Breast epithelium (tissue), 3 donors: ENCODE results near the gene C20orf144.

ENCODE experiments used
- POLR2A ChIP-seq: fragments of 450-650 bp; IDR thresholded peaks from one replicate; pipeline ENCODE4 v1.6.1; 2016; ENCODE audit warnings: antibody characterized with exemption, mild to moderate bottlenecking, moderate library complexity
- POLR2AphosphoS5 ChIP-seq, 3 donors: sonication (generic); formaldehyde crosslinking; IDR thresholded peaks; one replicate each; pipeline ENCODE4 v1.6.1; 2017; ENCODE audit warnings: antibody characterized with exemption in 3 of 3

DNA sequence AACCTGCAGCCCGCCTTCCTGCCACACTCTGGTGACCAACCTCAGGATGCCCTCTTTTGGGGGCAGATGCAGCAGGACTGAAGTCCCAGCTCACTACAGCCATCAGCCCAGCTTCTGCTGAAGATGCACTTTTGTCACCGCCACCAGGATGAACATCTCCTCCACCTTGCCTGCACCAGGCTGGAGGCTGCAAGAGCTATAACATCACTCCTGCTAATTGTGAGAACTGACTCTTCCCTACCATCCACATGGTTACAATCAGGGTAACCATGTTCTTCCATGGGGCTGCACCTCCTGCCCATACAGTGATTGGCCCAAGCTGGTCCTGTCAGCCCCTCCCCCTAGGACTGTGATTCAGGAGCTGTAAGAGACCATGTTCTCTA, 2.6 kb downstream of the C20orf144 start:
- no peak for TF ChIP-seq POLR2A
- TF ChIP-seq POLR2AphosphoS5 (IDR thresholded peaks at IDR 0.05) = no peak
